22Rv1 (cell line): ENCODE measurements around the gene UGDH.

Experiments
- ZFX ChIP-seq: fragments of 450-650 bp; IDR thresholded peaks from 2 replicates; pipeline ENCODE4 v1.6.1; 2017; ENCODE audit warnings: antibody characterized with exemption, borderline replicate concordance
- TF ChIP-seq, protein P1 (sequence below): fragments of 450-650 bp; IDR thresholded peaks from 2 replicates; pipeline ENCODE4 v1.5.1; 2017; ENCODE audit warnings: mild to moderate bottlenecking

DNA sequence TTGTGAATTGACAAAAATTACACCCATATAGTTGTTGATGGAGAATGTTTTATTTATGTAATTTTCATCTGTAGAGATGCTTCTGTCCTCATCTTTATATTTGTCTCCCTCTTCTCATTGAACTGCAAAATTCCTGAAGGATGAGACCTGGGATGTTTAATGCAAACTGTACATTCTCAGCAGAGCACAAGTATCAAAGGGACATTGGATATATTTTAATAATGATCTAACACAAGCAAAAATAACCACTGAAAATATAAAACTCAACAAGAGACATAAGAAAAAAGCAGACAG is 28.6 kb downstream of the UGDH start:
- TF ChIP-seq, protein P1, sequence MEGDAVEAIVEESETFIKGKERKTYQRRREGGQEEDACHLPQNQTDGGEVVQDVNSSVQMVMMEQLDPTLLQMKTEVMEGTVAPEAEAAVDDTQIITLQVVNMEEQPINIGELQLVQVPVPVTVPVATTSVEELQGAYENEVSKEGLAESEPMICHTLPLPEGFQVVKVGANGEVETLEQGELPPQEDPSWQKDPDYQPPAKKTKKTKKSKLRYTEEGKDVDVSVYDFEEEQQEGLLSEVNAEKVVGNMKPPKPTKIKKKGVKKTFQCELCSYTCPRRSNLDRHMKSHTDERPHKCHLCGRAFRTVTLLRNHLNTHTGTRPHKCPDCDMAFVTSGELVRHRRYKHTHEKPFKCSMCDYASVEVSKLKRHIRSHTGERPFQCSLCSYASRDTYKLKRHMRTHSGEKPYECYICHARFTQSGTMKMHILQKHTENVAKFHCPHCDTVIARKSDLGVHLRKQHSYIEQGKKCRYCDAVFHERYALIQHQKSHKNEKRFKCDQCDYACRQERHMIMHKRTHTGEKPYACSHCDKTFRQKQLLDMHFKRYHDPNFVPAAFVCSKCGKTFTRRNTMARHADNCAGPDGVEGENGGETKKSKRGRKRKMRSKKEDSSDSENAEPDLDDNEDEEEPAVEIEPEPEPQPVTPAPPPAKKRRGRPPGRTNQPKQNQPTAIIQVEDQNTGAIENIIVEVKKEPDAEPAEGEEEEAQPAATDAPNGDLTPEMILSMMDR, result no peak
- no peak for TF ChIP-seq ZFX
